ENCODE measurements around the gene DLEU7. TPM values are rescaled to one million over a fixed set of nuclear protein-coding genes. Genes with fewer than 3 reads are reported as not detected.

Gene DLEU7
- total RNA-seq (2022) (not detected in 2 replicates), Bru-seq, nascent RNA (percentile 1 among the genes with signal in this experiment), BruChase-seq, experiment 1, labeled RNA remaining after a 6-hour chase (percentile 1 among the genes with signal in this experiment), BruChase-seq, experiment 2, labeled RNA remaining after a 2-hour chase (percentile 1 among the genes with signal in this experiment)
- long read RNA-seq, result 0 reads

GRCh38 chr13:50843257-50844083 lies at the start of gene DLEU7:
Gene DLEU7, minus strand, starts transcription at chr13:50843692. Its CDS starts 46 bp downstream, at chr13:50843646.
- intact Hi-C loops (cut with micrococcal nuclease; ENCODE audit: unreplicated experiment), result no loop called here
- no peak within 1 kb of the TSS for H3K4me3 Mint-ChIP-seq (ENCODE audit: low read depth, unreplicated experiment)

GRCh38 chr13:50892210-50892944 lies 48.9 kb upstream of the DLEU7 start:
- H3K4me3 Mint-ChIP-seq (ENCODE audit: low read depth, unreplicated experiment), result no peak overlapping the region
- BruUV-seq (replicated peaks), result no TSS peak
- TF ChIP-seq CTCF (IDR thresholded peaks at IDR 0.05; ENCODE audit: unreplicated experiment), result no peak
- H3K9me3 Mint-ChIP-seq (ENCODE audit: low read depth, unreplicated experiment), result no peaks in the 10 kb centered on the region
- intact Hi-C loops (cut with micrococcal nuclease; ENCODE audit: unreplicated experiment), result no loop called here
- H3K27ac Mint-ChIP-seq (ENCODE audit: unreplicated experiment), result no peak overlapping the region
- no peak for DNase-seq
- CTCF ChIA-PET, result no interaction called here
- H3K4me1 Mint-ChIP-seq (ENCODE audit: low read depth, unreplicated experiment), result no peaks in the 10 kb centered on the region
- no peaks in the 10 kb centered on the region for H3K36me3 Mint-ChIP-seq (ENCODE audit: insufficient read depth, unreplicated experiment)
- H3K27me3 Mint-ChIP-seq (ENCODE audit: unreplicated experiment), result no peaks in the 10 kb centered on the region

More at GRCh38 chr13:50843257-50844083, at the start of gene DLEU7:
- no peaks in the 10 kb centered on the region for H3K36me3 Mint-ChIP-seq (ENCODE audit: insufficient read depth, unreplicated experiment)
- TF ChIP-seq CTCF (IDR thresholded peaks at IDR 0.05; ENCODE audit: unreplicated experiment), result no peak
- no peak for DNase-seq
- H3K4me1 Mint-ChIP-seq (ENCODE audit: low read depth, unreplicated experiment), result no peaks in the 10 kb centered on the region
- CTCF ChIA-PET, result no interaction called here
- H3K27ac Mint-ChIP-seq (ENCODE audit: unreplicated experiment), result no peak within 1 kb of the TSS
- H3K27me3 Mint-ChIP-seq (ENCODE audit: unreplicated experiment), result peaks cover 24% of the 10 kb centered on the region
- H3K9me3 Mint-ChIP-seq (ENCODE audit: low read depth, unreplicated experiment), result no peaks in the 10 kb centered on the region
- BruUV-seq (replicated peaks), result no TSS peak

- Mint-ChIP-seq H3K36me3 (ENCODE audit: insufficient read depth, unreplicated experiment) (no peaks in the 10 kb centered on the region), H3K4me1 (ENCODE audit: low read depth, unreplicated experiment) (no peaks in the 10 kb centered on the region), H3K4me3 (ENCODE audit: low read depth, unreplicated experiment) (no peak overlapping the region), H3K27ac (ENCODE audit: unreplicated experiment) (no peak overlapping the region), H3K27me3 (ENCODE audit: unreplicated experiment) (peaks cover 6% of the 10 kb centered on the region), H3K9me3 (ENCODE audit: low read depth, unreplicated experiment) (no peaks in the 10 kb centered on the region)
- intact Hi-C loops (cut with micrococcal nuclease; ENCODE audit: unreplicated experiment), result no loop called here
- DNase-seq, result no peak
- no TSS peak for BruUV-seq (replicated peaks)
- TF ChIP-seq CTCF (IDR thresholded peaks at IDR 0.05; ENCODE audit: unreplicated experiment), result no peak
- CTCF ChIA-PET, result no interaction called here
Observed at GRCh38 chr13:50891206-50891605, 47.7 kb upstream of the DLEU7 start.

GRCh38 chr13:50889317-50889716 lies 45.8 kb upstream of the DLEU7 start:
- no peak overlapping the region for H3K27ac Mint-ChIP-seq (ENCODE audit: unreplicated experiment)
- peaks cover 14% of the 10 kb centered on the region for H3K27me3 Mint-ChIP-seq (ENCODE audit: unreplicated experiment)
- H3K9me3 Mint-ChIP-seq (ENCODE audit: low read depth, unreplicated experiment), result no peaks in the 10 kb centered on the region
- BruUV-seq (replicated peaks), result no TSS peak
- CTCF ChIA-PET, result no interaction called here
- TF ChIP-seq CTCF (IDR thresholded peaks at IDR 0.05; ENCODE audit: unreplicated experiment), result no peak
- no peak overlapping the region for H3K4me3 Mint-ChIP-seq (ENCODE audit: low read depth, unreplicated experiment)
- intact Hi-C loops (cut with micrococcal nuclease; ENCODE audit: unreplicated experiment), result no loop called here
- no peak for DNase-seq
- no peaks in the 10 kb centered on the region for H3K4me1 Mint-ChIP-seq (ENCODE audit: low read depth, unreplicated experiment)
- H3K36me3 Mint-ChIP-seq (ENCODE audit: insufficient read depth, unreplicated experiment), result no peaks in the 10 kb centered on the region

All from Calu3 (cell line).